HG02852 (cell line): Measurements from ENCODE around the gene ENTPD2.

Experiments
- ATAC-seq: cut with Tn5 transposase; IDR thresholded peaks from one replicate; pipeline ENCODE4 v1.9.1; 2021; ENCODE audit warnings: mild to moderate bottlenecking, moderate library complexity; ENCODE audit not compliant: unreplicated experiment

Gene ENTPD2

DNA sequence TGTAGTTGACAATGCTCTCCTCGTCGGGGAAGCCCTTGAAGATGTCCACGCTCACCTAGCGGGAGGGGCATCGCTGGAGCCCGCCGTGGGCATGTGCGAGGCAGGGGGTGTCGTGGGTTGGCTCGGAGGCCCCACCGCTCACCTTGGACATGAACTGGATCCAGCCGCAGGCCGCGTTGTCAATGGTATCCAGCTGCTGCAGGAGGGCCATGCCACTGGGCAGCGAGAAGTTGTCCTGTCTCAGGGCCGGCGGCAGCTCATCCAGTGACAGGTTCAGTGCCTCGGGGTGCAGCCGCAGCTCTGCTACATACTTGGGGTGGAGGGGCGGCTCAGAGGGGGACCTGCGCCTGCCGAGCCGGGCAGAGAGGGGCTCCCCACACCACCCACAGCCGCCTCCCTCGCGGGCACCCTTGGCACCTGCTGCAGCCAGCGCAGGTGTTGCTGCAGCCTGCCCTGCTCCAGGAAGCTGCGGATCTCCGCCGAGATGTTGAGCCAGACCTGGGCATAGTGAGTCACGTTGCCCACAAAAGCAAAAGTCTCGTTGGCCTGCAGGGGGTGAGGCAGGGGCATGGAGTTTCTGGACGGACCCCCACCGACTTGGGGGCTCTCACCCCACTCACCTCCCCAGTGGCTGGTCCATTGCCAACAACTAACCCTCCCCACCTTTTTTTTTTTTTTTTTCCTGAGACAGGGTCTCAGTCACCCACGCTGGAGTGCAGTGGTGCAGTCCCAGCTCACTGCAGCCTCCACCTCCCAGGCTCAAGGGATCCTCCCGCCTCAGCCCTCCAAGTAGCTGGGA, 34.9 kb downstream of the ENTPD2 start:
- no peak for ATAC-seq

DNA sequence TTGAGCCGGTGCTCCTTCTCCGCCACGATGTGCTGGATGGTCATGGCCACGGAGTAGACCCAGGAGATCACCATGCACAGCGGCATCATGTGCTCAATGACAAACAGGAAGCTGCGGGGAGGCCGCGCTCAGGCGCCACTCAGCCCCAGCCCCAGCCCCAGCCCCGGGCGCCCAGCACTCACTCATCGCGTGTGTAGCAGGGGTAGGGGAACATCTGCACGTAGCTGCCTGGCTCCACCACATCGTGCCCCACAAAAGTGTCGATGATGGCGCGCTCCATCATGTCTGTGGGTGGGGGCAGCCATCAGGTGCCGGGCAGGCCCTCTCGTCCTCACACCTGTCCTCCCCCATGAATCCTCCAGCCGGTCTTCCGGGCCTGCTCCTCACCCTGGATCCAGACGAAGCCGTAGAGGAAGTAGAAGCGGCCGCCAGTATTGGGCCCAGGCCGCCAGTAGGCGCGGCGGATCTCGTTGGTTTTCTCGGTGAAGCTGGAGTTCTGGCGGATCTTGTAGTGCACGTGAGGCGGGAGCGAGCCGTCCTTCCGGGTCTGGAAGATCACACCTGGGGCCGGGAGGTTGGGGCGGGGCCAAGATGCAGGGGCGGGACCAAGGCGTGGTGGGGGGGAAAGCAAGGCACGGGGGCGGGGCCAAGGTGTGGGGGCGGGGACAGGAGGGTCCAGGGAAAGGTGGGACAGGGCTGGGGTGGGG, 35.9 kb downstream of the ENTPD2 start:
- ATAC-seq, result no peak

DNA sequence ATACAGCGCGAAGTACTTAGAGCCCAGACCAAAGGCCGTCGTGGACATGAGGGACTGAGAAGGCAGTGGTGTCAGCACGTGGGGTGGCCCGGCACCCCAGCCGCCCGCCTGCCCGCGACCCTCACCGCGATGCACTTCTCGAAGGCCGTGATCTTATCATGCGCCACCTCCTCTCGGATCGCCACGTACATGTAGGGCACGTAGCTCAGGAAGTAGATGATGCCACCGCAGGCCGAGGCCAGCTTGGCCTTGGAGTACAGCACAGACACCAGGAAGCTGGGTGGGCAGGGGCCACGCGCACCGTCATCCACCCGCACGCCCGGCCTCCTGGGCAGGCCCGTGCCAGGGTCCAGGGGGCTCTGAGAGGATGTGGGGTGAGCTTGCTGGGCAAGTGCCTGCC, 36.8 kb downstream of the ENTPD2 start:
- no peak for ATAC-seq

DNA sequence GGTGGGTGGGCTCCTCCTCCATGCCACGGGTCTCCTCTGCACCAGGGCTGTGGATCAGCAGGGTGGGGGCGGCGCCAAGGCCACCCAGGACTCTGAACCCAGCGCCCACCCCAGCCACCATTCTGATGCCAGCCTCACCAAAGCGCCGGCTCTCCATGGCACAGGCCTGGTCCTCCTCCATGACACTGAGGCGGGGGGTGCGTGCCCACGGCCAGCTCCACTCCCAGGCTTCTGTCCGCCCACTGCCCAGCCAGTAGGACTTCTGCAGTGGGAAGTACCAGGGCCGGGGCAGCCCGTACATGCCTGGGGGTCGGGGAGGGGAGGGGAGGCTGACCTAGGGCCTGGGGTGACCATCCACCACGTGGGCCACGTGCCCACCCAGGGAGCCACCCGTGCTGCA, 37.4 kb downstream of the ENTPD2 start:
- ATAC-seq, result no peak

DNA sequence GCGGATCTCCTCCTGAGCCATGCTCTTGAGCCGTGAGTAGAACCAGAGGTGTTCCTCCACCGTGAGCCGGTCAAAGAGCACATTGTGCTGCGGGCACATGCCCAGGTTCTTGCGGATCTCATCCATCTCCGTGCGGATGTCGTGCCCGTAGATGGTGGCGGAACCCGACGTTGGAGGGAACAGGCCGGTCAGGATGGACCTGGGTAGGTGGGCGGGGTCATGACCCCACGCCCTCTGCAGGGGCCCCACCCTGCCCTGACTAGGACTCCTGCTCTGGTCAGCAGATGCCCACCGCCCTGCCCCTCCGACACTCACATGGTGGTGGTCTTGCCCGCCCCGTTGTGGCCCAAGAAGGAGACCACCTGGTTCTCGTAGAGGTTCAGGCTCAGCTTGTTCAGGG, 37.9 kb downstream of the ENTPD2 start:
- no peak for ATAC-seq

DNA sequence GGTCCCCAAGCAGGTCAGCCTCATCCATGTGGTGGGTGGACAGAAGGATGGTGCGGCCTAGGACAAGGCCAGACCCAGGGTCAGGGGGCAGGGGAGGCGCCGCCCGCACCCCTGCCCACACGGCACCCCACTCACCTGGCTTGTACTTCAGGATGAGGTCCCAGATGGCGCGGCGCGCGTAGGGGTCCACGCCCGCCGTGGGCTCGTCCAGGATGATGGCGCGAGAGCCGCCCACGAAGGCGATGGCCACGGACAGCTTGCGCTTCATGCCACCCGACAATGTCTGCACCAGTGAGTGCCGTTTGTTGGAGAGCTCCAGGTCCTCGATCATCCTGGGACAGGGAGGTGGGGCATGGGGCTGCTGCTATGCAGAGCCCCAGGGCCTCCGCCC, 38.3 kb downstream of the ENTPD2 start:
- ATAC-seq, result no peak

DNA sequence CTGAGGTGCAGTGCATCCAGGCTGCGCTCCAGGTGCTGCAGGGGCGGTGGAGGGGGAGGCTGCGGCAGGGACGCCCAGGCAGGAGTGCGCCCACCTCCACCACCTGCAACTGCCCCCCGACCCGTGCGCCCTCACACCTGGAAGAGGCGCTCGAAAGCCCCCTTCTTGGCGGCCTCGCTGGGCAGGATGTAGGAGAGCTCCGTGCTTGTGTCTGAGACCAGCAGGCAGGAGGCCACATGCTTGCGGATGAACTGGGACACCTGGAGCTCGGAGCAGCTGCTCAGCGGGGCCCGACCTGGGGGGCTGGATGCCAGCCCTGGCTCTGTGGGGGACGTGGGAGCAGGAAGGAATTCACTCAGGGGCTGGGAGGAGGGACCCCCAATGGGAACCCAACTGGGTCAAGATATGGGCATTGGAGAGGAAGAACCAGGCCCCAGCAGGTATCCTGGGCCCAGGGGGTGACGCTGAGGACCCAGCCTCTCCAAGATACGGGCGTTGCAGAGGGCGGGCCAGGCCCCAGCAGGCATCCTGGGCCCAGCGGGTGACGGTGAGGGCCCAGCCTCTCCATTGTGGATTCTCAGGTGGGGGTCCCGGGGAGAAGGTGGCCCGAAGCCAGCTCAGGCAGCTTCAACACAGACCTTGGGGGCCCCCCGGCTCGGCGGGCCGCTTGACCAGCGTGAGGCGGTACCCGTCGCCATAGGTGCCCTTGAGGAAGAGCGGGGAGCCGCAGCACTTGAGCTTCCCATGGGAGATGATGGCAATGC, 38.9 kb downstream of the ENTPD2 start:
- no peak for ATAC-seq

DNA sequence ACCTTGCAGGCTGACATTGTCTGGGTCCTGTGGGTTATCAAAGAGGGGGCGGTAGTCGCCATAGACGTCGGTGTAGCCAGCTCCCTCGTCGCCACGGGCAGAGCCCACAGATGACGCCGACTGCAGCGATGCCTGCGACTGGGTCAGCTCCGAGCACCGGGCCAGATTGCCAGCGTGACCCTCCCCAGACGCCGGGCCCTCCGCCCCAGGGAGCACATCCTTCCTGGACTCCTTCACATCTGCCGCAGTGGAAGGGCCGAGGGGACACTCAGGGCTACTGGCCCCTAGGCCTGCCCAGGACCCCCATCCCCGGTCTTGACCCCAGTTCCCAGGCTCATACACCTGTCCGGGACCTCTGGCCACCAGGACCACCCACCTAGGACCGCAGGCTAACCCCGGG, 39.7 kb downstream of the ENTPD2 start:
- ATAC-seq, result no peak

DNA sequence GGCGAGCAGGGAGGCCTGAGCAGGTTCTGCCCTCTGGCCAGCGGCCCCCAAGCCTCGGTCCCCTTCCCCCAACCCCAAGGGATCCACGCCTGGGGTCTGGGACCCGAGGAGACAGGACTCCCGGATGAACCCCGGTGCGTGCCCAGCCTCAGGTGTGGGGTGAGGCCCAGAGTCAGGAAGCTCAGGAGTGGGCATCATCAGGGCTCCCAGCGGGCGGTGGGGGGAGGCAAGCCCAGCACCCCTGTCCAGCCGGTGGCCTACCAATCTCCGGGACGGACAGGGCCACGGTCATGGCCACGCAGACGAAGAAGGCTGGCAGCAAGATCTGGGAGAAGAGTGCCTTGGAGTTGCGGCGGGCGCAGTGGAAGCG, 40.3 kb downstream of the ENTPD2 start:
- ATAC-seq, result no peak

DNA sequence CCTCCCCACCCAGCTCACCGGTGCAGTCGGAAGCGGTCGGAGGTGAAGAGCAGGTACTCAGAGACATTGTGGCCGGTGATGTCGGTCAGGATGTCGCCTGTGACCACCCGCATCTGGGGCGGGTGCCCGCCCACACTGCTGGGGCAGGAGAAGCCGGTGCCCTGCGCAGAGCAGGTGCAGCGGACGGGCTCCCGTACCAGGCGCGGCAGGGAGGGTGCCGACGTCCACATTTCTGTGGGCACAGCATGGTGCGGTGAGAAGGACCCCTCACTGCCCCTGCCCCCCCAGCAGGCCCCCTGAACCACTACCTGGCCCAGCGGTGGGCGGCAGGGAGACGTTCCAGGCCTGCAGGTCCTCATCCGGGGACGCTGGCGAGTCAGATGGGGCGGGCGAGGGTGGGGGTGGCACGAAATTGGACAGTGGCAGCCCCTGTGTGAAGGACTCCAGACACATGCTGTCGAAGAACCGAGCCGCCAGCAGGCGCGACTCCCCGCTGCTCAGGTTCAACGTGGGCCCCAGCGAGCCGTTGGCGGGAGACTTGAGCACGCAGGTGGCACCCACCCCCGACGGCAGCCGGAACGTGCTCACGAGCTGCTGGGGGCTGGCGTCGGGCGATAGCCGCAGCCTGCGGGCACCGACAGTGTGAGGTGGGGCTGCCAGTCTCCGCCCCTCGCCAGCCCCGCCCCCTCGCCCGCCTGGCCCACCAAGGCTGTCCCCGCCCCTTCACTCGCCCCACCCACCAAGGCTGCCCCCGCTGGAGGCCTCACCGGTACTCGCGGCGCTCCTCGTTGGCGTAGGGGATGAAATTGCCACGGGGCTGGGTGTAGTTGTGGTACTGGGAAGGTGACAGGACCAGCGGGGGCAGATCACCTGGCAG, 40.9 kb downstream of the ENTPD2 start:
- no peak for ATAC-seq

DNA sequence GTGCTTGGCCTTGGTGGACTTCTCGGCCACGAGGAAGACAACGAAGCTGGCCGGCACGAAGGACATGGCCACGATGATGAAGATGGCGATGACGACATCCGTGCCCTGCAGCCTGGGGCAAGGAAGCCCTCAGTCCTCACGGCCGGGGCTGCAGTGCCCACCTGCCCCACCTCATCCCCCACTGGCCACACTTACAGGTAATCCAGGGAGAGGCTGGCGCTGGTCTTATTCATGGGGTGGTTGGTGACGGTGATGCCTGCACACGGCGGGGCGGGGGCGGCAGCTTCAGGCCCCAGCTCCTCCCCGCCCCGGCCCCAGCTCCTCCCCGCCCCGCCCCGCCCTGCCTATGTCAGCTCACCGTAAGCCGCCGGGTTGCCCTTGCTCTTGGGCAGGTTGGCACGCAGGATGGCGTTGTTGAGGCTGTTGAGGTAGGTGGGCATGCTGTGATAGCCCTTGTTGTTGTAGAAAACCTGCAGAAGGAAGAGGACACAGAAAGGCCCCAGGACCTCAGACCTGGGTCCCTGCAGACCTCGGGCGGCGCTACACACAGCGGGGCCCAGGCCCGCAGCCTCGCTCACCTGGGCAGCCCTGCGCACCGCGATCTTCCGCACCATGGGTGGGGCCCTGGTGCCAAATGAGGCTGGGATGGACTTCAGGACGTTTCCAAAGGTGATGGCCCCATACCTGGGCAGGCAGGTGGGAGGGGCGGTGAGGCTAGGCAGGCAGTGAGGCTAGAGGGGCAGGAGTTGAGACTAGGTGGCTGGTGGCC, 41.8 kb downstream of the ENTPD2 start:
- no peak for ATAC-seq

DNA sequence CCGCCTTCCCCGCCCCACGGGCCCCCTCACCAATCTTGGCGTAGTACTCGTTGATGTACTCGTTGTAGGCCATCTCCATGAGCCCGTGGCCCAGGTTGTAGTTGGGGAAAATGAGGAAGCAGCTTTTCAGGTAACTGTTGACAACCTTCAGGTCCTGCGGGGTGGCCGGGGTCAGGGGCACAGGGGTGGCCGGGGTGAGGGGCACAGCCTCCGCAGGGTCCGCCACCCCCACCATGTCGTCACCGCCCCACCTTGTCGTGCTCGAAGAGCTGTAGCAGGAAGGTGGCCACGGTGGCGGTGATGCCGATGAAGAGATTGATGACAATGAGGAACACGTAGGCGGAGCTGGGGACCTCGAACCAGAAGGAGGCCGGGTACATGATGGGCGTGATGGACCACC, 42.7 kb downstream of the ENTPD2 start:
- no peak for ATAC-seq

DNA sequence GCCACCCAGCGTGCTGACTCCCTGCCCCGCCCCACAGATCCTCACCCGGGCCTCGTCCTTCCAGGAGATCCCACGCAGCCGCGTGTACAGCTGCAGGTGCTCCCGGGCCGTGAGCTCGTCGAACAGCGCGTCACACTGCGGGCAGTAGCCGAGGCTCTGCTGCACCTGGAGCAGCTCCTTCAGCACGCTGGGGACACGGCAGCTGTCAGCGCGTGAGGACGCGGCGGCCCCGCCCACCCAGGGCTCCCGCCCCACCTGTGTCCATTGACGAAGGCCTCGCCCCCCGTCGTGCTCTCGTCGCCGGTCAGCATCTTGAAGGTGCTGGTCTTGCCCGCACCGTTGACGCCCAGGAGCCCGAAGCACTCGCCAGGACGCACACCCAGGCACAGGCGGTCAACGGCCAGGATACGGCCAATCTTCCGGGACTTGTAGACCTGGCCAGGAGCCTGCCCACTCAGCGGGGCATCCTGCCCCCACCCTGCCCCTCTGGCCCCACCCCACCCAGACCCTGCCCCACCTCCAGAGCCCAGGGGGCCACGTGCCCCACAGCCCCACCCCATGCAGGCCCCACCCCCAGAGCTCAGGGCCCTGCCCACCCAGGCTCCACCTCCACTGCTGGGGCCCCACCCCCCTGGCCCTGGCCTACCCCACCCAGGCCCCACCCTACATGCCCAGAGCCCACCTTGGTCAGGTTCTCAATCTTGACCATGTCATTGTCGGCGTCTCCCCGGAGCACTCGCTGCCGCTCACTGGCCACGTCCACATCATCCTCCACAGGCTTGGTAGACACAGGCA, 43.7 kb downstream of the ENTPD2 start:
- ATAC-seq, result no peak

DNA sequence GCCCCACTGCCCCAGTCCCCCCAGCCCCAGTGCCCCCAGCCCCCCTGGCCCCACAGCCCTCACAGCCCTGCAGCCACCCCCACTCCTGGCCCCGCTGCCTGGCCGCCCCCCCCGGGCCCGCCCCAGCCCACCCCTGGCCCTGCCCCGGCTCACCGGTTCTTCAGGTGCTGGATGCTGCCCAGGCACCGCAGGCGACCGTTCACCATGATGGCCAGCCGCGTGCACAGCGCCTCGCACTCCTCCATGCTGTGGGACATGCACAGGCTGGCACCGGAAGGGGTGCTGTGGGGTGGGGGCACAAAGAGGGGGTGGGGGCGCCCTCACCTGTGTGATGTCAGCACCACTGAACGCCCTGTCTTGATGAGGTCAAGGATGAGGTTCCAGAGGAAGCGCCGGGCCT, 44.6 kb downstream of the ENTPD2 start:
- ATAC-seq, result no peak

DNA sequence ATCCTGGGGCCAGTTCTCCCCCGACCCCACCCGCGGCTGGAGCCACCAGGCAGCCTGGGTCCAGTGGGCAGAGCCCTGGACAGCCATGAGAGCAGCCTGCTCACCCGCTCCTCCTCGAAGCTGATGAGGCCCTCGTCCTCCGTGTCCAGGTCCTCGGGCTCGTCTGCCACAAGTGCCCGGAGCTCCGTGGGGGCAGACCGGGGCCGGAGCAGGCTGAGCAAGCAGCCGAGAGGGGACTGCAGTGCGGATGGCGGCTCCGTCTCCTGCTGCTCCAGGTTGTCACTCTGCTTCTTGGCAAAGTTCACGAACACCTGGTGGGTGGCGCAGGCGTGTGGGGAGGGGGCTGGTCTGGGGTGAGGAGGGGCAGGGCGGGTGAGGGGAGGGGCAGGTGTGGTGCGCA, 45.5 kb downstream of the ENTPD2 start:
- no peak for ATAC-seq

DNA sequence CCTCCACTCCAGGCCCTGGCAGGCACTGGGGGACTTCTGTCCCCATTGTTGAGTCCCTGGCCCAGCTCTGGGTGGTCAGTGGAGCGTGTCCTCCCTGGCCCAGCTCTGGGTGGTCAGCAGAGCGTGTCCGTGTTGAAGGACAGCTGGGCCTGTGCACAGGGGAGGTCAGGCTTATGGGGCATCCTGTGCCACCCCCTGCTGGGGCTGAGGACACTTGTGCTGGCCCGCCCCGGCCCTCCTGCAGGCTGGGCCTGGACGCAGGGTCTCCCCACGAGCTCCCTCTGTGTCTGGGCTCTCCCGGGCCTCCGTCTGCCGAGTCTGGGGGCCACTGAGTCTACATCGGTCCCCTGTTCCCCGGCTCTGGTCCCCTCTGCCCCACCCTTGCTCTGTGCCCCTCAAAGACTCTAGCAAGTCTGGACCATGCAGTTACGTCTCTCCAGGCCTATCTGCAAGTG, 46.0 kb downstream of the ENTPD2 start:
- ATAC-seq, result no peak

DNA sequence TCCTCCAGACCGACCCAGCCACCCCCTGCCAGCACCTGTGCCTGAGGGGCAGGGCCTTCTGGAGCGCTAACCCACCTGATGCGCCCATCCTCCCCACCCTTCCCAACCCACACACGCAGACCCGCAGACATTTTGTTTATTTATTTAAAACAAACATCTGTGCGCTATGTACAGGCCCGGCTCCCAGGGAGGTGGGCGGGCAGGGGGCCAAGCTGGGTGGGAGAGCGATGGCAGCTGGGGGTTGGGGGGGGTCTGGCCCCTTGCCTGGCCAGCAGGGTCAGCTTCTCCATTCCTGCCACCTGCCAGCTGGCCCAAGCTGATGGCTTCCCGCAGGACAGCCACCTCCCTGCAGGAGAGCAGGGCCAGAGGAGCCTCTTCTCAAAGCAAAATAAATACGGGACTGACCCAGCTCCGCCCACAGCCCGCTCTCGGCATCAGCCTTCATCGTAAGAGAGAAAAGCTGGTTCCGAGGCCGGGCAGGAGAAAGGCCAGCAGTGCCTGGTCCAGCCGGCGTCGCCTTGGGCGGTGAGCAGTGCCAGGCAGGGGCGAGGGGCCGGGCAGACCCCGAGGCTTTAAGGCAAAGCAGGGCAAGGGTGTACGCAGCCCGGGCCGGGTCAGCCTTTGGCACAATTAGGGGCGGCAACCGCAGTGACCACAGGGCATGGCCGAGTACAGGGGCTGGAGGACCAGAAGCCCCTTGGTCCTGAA, 46.6 kb downstream of the ENTPD2 start:
- no peak for ATAC-seq

DNA sequence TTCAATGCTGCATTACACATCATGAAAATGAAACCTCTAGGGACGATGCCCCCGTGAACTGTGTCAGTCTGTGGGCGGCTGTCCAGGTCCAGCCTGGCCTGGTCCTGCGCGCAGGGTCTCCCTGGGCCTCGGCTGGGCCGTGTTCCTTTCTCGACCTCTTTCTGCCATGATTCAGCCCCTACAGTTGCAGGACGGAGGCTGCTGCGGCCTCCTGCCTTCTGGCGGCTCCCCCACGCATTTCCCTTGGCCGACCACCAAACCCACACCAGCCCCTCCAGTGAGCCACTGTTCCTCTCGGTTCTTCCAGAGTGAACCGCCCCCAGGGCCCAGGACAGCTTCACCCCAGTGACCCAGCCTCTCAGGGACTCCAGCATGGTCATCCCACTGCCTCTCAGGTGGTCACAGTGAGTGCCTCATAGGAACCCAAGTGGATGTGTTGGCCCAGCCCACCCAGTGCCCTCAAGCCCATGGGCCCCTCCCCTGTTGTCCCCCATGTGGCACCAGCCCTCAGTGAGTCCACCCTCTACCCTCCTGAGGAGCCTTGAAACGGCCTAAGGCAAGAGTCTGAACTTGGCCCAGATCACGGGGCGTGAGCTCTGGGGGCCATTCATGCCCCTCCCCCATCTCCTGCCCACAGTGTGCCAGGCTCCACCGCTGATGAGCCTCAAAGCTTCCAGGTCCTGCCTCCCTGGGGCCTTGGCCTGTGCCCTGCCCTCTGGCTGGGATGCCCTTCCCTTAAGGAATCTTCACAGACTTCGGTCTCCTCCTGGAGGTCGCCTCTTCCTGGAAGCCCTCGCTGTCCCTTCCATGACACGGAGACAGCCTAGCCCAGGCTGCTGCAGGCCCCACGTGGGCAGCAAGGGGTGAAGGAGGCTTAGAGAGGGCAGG, 47.5 kb downstream of the ENTPD2 start:
- ATAC-seq, result no peak
